GM10266 (cell line): ENCODE results near the gene KCNJ12.

Experiments
- DNase-seq: peaks from one replicate; pipeline ENCODE4 v3.0.0; 2012; ENCODE audit errors: extremely low spot score
- CTCF ChIP-seq: IDR thresholded peaks from 2 replicates; pipeline ENCODE4 v1.5.1; 2012; ENCODE audit warnings: mild to moderate bottlenecking, low read depth; ENCODE audit not compliant: control insufficient read depth, insufficient read depth; ENCODE audit errors: missing control alignments

KCNJ12 gene

GRCh38 chr17:21460358-21460757 is 84.2 kb downstream of the KCNJ12 start:
- TF ChIP-seq CTCF = no peak

GRCh38 chr17:21462237-21462636 is 86.1 kb downstream of the KCNJ12 start:
- no peak for DNase-seq
- TF ChIP-seq CTCF = no peak

More at GRCh38 chr17:21460358-21460757, 84.2 kb downstream of the KCNJ12 start:
- no peak for DNase-seq

GRCh38 chr17:21463204-21463661 is 87.1 kb downstream of the KCNJ12 start:
- DNase-seq = no peak
- TF ChIP-seq CTCF = no peak

GRCh38 chr17:21463779-21464407 is 87.7 kb downstream of the KCNJ12 start:
- no peak for TF ChIP-seq CTCF
- DNase-seq = no peak

- TF ChIP-seq CTCF = no peak
- DNase-seq = no peak
Observed at GRCh38 chr17:21464611-21465021, 88.5 kb downstream of the KCNJ12 start.

GRCh38 chr17:21466550-21466949 is 90.4 kb downstream of the KCNJ12 start:
- DNase-seq = no peak
- TF ChIP-seq CTCF = no peak

GRCh38 chr17:21467196-21467595 is 91.0 kb downstream of the KCNJ12 start:
- DNase-seq = no peak
- TF ChIP-seq CTCF = no peak
